Endodermal cell (in vitro differentiated cells): ENCODE measurements around the gene PGRMC1. TPM values are rescaled to one million over a fixed set of nuclear protein-coding genes. Genes with fewer than 3 reads are reported as not detected.

Experiments used
- DNase-seq: peaks from one replicate; pipeline ENCODE4 v3.0.0-alpha.2; 2017
- H3K27ac ChIP-seq: 2 replicates; pipeline ENCODE4 v1.5.1; 2013; ENCODE audit warnings: mild to moderate bottlenecking, low read depth, low read length, moderate library complexity
- H3K27me3 ChIP-seq: 2 replicates; pipeline ENCODE4 v1.6.1; 2013; ENCODE audit warnings: mild to moderate bottlenecking, low read length, moderate library complexity; ENCODE audit not compliant: insufficient read depth, control insufficient read depth, poor library complexity, severe bottlenecking
- H3K36me3 ChIP-seq: 2 replicates; pipeline ENCODE4 v1.7.0; 2013; ENCODE audit warnings: mild to moderate bottlenecking, low read length, moderate library complexity; ENCODE audit not compliant: control insufficient read depth, insufficient read depth
- H3K4me1 ChIP-seq: one replicate; pipeline ENCODE4 v1.7.0; 2013; ENCODE audit warnings: low read length; ENCODE audit not compliant: control insufficient read depth, insufficient read depth
- H3K4me3 ChIP-seq: 2 replicates; pipeline ENCODE4 v1.5.1; 2013; ENCODE audit warnings: mild to moderate bottlenecking, low read length, moderate library complexity
- H3K9ac ChIP-seq: 2 replicates; pipeline ENCODE4 v1.6.1; 2013; ENCODE audit warnings: mild to moderate bottlenecking, low read length, moderate library complexity; ENCODE audit not compliant: poor library complexity, severe bottlenecking; ENCODE audit errors: extremely low read depth
- H3K9me3 ChIP-seq: 2 replicates; pipeline ENCODE4 v1.6.1; 2013; ENCODE audit warnings: mild to moderate bottlenecking, low read length, moderate library complexity; ENCODE audit not compliant: control insufficient read depth
- H3K27ac Mint-ChIP-seq: 2 replicates; pipeline ENCODE4 v1.8.0; 2020; ENCODE audit warnings: mixed read lengths
- H3K27me3 Mint-ChIP-seq: 2 replicates; pipeline ENCODE4 v1.8.0; 2021; ENCODE audit warnings: mild to moderate bottlenecking, mixed read lengths; ENCODE audit not compliant: insufficient read depth
- H3K36me3 Mint-ChIP-seq: 2 replicates; pipeline ENCODE4 v1.8.0; 2020; ENCODE audit warnings: low read depth, mixed read lengths
- H3K4me1 Mint-ChIP-seq: 2 replicates; pipeline ENCODE4 v1.8.0; 2020; ENCODE audit warnings: mixed read lengths
- H3K4me3 Mint-ChIP-seq: 2 replicates; pipeline ENCODE4 v1.8.0; 2020; ENCODE audit warnings: mild to moderate bottlenecking, moderate library complexity, mixed read lengths
- H3K9me3 Mint-ChIP-seq: 2 replicates; pipeline ENCODE4 v1.8.0; 2020; ENCODE audit warnings: mild to moderate bottlenecking, mixed read lengths
- WGBS, 2 experiments: methylation state at CpG; one replicate each; pipeline versions ENCODE4 v1.1.5 to v1.1.7; 2013; ENCODE audit warnings: missing lambda C conversion rate in 2 of 2, mixed read lengths in 1 of 2; ENCODE audit not compliant: insufficient coverage in 1 of 2, insufficient read length in 1 of 2; 5-methylcytosine and 5-hydroxymethylcytosine counted together
- total RNA-seq, 2 donors: library from RNA; stranded (reverse); fragmentation: NEBNext Ultra II Directional in 1 of 2; extraction: Animal tissue kit (Norgen Biotek cat#: 25700) in 1 of 2; gene quantifications; 2 replicates in 1 of 2; 3 replicates in 1 of 2; pipeline ENCODE4 v1.2.1, GENCODE V29; 2021
- TF ChIP-seq, protein P1 (sequence below): fragments of 200-600 bp; sonication (generic); conservative IDR thresholded peaks from 2 replicates; pipeline ENCODE4 v1.5.0; 2021; ENCODE audit warnings: antibody characterized with exemption, mild to moderate bottlenecking

The PGRMC1 gene
- total RNA-seq, 2 donors from 2014 or later, result 108 to 115 TPM

DNA sequence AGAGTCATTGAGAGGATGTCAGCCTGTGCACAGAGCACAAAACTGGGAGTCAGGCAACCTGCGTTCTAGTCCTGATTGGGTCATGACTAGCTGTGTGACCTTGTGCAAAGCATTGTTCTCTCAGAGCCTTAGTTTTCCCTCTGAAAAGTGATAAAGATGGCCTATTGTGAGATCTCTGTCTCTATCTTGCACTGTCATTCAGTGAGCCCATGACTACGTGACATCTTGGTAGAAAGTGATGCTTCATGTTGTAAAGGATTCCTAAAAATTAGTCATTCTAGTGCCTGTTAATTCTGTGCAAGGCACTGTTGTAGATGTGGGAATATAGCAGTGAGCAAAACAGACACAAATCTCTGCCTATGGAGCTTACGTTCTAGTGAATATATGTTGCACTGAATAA, 2.5 kb downstream of the PGRMC1 start:
- H3K9me3 ChIP-seq, result no peaks in the 10 kb centered on the region
- peaks cover 55% of the 10 kb centered on the region for H3K9me3 Mint-ChIP-seq
- peak overlapping the region; percentile 94 for H3K4me3 ChIP-seq
- TF ChIP-seq, protein P1, sequence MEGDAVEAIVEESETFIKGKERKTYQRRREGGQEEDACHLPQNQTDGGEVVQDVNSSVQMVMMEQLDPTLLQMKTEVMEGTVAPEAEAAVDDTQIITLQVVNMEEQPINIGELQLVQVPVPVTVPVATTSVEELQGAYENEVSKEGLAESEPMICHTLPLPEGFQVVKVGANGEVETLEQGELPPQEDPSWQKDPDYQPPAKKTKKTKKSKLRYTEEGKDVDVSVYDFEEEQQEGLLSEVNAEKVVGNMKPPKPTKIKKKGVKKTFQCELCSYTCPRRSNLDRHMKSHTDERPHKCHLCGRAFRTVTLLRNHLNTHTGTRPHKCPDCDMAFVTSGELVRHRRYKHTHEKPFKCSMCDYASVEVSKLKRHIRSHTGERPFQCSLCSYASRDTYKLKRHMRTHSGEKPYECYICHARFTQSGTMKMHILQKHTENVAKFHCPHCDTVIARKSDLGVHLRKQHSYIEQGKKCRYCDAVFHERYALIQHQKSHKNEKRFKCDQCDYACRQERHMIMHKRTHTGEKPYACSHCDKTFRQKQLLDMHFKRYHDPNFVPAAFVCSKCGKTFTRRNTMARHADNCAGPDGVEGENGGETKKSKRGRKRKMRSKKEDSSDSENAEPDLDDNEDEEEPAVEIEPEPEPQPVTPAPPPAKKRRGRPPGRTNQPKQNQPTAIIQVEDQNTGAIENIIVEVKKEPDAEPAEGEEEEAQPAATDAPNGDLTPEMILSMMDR, result no peak
- no peak overlapping the region for H3K9ac ChIP-seq
- no peaks in the 10 kb centered on the region for H3K27me3 Mint-ChIP-seq
- no peaks in the 10 kb centered on the region for H3K27me3 ChIP-seq
- no peak overlapping the region for H3K27ac ChIP-seq
- 81% methylated on average over 2 of the region's 3 CpGs; no CpG with 5 or more reads in 1 of the 2 experiments for WGBS, 2 experiments
- peak overlapping the region; percentile 90 for H3K4me3 Mint-ChIP-seq
- DNase-seq, result no peak
- no peak overlapping the region for H3K27ac Mint-ChIP-seq
- H3K36me3 Mint-ChIP-seq, result peaks cover 19% of the 10 kb centered on the region
- no peaks in the 10 kb centered on the region for H3K4me1 ChIP-seq
- H3K4me1 Mint-ChIP-seq, result peaks cover 12% of the 10 kb centered on the region
- H3K36me3 ChIP-seq, result peaks cover 34% of the 10 kb centered on the region

DNA sequence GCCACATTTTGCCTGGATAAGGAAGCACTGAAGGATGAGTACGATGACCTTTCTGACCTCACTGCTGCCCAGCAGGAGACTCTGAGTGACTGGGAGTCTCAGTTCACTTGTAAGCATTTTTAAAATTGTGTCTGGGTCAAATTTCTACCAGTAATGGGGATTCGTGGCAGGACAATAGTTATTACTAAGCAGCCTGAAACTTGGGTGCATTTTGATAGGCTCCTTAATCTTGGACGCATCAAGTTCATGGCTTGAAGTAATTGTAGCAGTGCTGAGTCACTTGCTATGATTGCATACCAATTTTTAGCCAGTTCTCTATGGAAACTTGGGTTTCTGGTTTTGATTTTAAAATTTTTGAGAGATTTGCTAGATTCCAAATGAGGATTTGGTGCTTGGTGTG, 4.3 kb downstream of the PGRMC1 start:
- Mint-ChIP-seq H3K9me3 (peaks cover 54% of the 10 kb centered on the region), H3K27ac (no peak overlapping the region), H3K27me3 (no peaks in the 10 kb centered on the region), H3K4me3 (no peak overlapping the region), H3K4me1 (peaks cover 5% of the 10 kb centered on the region), H3K36me3 (peaks cover 30% of the 10 kb centered on the region)
- WGBS, 2 experiments, result 85% methylated on average over 3 of the region's 3 CpGs
- Histone ChIP-seq H3K27me3 (no peaks in the 10 kb centered on the region), H3K4me1 (no peaks in the 10 kb centered on the region), H3K36me3 (peaks cover 46% of the 10 kb centered on the region), H3K9ac (no peak overlapping the region), H3K4me3 (no peak overlapping the region), H3K27ac (no peak overlapping the region), H3K9me3 (no peaks in the 10 kb centered on the region)
- TF ChIP-seq, protein P1, result no peak
- DNase-seq, result no peak

DNA sequence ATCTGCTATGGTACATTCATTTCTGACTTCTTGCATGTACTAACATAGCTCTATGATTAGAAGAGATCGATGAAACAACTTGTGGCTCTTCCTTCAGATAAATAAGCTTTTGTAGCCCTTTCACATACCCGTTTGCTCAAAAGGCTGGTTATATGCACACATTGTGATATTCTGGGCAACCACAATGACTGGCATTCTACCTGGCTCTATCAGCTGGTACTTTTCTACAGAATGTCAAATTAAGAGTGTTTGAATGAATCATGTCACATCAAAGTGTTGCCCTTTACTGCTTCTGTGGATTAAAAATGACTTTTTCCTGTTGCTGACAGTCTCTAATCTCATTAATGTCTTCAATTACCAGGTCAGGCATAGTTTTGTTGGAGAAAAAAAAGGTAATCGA, 11.6 kb downstream of the PGRMC1 start:
- peaks cover 54% of the 10 kb centered on the region for H3K9me3 Mint-ChIP-seq
- WGBS, 2 experiments, result 95% methylated on average over 2 of the region's 3 CpGs; no CpG with 5 or more reads in 1 of the 2 experiments
- H3K36me3 Mint-ChIP-seq, result peaks cover 19% of the 10 kb centered on the region
- H3K27ac ChIP-seq, result no peak overlapping the region
- H3K36me3 ChIP-seq, result peaks cover 37% of the 10 kb centered on the region
- H3K4me3 Mint-ChIP-seq, result no peak overlapping the region
- DNase-seq, result no peak
- H3K4me1 Mint-ChIP-seq, result no peaks in the 10 kb centered on the region
- H3K9ac ChIP-seq, result no peak overlapping the region
- TF ChIP-seq, protein P1, result no peak
- H3K27me3 Mint-ChIP-seq, result no peaks in the 10 kb centered on the region
- H3K27ac Mint-ChIP-seq, result no peak overlapping the region
- no peaks in the 10 kb centered on the region for H3K9me3 ChIP-seq
- H3K4me3 ChIP-seq, result no peak overlapping the region
- no peaks in the 10 kb centered on the region for H3K4me1 ChIP-seq
- H3K27me3 ChIP-seq, result no peaks in the 10 kb centered on the region
